ENCODE results near the gene LCK.

LCK gene

DNA sequence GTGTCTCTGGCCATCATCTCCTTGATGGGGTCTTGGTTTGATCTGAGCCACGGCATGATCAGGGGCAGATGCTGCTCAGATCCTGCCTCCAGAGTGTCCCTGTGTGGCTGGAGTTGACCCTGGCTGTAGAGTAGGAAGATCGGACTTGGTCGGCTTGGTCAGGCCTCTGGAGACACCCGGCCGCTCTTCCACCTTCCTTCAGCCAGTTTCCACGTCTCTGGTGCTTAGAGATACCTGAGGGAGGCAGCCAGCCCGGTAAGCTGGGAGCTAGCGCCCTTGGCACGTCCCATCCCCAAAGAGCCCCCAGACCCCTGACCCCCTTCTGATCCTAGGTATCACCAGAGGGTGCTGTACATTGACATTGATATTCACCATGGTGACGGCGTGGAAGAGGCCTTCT, 76.1 kb downstream of the LCK start:
- DNase-seq (ENCODE audit: low spot score), result no peak

DNA sequence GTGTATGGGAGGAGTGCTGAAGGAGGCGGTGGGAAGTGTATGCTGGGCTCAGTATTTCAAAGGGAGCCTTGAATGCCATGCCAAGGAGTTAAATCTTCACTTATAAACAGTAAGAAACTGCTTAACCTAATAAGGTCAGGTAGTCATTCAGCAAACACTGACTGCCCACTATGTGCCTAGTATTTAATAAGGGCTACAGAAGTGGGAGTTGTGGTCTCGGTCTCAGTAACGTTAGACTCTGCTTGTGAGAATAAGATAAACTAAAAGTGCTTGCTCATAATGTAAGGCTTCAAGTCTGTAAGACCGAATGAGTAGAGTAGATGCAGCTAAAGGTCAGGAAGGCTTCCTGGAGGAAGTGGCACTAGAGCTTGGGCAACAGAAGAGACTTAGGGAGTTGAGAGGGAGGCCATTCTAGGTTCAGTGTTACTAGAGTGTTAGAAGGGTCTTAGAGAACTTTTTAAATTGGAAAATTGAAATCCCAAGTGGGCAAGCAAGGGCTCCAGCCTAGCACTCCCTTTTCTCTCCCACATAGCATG, 78.9 kb downstream of the LCK start:
- no peak for DNase-seq (ENCODE audit: low spot score)

GRCh38 chr1:32330558-32331151, 79.6 kb downstream of the LCK start:
- DNase-seq (ENCODE audit: low spot score), result no peak

DNA sequence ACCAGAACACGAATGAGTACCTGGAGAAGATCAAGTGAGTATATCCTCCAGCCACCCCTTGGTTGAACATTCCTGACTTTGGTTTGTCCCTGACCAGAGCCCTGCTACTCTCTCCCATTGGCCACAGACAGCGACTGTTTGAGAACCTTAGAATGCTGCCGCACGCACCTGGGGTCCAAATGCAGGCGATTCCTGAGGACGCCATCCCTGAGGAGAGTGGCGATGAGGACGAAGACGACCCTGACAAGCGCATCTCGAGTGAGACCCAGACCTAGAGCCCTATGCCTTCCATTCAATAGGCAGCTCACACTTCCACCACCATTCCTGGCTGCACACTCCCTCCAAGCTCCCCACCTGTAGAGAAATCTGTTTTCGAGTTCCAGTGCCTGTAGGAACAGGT, 80.5 kb downstream of the LCK start:
- DNase-seq (ENCODE audit: low spot score), result no peak

GRCh38 chr1:32332290-32333079, 81.4 kb downstream of the LCK start:
- DNase-seq (ENCODE audit: low spot score), result no peak

DNA sequence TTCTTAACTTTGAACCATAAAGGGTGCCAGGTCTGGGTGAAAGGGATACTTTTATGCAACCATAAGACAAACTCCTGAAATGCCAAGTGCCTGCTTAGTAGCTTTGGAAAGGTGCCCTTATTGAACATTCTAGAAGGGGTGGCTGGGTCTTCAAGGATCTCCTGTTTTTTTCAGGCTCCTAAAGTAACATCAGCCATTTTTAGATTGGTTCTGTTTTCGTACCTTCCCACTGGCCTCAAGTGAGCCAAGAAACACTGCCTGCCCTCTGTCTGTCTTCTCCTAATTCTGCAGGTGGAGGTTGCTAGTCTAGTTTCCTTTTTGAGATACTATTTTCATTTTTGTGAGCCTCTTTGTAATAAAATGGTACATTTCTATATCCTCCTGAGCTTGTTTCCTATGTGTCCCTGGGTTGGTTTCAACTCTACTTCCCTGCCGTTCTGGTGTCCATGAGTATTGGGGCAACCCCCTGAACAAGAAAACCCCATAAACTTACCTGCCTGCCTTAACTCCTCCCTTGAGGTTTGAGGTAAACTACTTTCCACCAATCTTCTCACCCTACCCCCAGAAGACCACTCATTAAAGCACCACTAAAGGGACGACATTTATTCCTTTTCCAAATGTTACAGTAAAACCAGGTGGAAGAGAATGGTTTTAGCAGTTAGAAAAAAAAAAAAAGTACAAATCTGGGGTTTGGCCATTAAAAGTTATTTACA, 82.3 kb downstream of the LCK start:
- no peak for DNase-seq (ENCODE audit: low spot score)

DNA sequence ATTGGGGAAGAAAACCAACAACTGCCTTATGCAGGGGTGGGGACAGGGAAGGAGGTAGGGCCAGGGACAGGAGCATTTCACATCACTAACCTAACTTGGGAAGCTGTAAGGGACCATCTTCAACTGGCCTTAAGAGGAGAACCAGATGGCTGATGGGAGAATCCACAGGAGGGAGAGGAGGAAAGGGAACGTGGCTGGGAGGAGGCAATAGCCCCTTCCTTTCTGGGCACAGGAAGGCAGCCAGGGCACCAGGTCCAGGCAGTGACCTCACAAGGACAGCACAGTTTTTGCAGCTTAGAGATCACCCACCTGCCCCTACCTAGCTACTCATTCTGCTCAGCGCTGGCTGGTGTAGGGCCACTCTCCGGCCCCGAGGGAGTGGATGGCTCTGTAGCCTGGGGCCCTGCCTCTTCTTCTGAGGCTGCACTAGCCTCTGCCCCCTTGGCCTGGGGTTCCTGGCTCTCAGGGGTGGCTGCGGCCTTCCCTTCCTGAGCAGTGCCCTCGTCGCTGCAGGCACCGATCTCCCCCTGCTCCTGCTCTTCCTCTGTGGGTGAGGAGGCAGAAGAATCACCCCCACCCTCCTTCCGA, 83.3 kb downstream of the LCK start:
- DNase-seq (ENCODE audit: low spot score), result no peak

DNA sequence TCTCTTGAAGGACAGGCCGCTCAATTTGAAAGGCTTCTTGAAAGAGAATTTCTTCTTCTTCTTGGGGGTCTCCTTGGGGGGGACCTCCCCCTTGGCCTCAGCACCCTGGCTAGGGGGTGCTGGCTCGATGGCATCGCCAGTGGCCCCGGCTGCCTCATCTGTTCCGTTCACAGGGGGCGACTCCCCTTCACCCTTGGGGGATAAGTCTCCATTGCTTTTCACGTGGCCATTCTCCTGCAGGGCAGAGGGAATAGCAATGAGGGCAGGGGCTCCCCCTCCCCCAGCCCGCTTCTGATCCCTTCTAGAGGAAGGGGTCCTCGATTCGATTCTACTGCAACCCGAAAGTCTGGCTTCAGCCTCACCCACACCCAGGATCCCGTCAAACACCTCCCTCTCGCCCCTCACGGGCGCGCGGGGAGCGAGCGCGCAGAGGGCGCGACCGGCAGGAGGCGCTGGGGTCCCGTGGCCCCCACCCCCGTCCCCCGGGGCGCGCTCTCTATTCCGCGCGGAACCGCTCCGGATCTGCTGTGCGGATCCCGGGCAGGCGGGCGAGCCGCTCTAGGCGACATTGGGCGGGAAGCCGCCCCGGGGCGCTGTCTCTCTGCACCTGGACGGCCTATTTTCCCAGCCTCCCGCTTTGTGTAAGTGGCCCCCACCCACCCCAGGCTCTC, 83.9 kb downstream of the LCK start:
- DNase-seq (ENCODE audit: low spot score), result peak; percentile 56

GRCh38 chr1:32335535-32335789, 84.4 kb downstream of the LCK start:
- no peak for DNase-seq (ENCODE audit: low spot score)
